ENCODE measurements around the gene TAS2R20. TPM values are rescaled to one million over a fixed set of nuclear protein-coding genes. Genes with fewer than 3 reads are reported as not detected.

TAS2R20 gene
- total RNA-seq, 3 donors from 2014 or later = 4.6 to 7.9 (median 5.6) TPM

DNA sequence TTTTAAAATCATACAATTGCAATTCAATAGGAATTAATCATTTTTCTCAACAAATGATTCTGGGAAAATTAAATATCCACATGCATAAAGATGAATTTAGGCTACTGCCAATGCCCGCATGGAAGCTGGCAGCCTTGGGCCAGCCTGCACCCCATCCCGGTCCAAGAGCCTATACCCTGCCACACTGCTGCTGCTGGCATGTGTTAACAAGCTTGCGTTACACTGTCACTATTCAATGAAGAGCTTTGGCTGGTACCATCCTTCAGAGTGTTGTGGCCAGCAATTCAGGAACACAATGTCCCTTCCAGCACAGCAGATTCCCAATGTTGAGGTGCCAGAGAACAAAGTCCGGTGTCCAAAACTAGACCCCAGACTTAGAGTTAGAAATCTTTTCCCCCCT lies 45.5 kb downstream of the TAS2R20 start:
- no peak for DNase-seq (ENCODE audit: low spot score in 2 of 2)
- no peak for TF ChIP-seq POLR2A (IDR thresholded peaks at IDR 0.05)
- TF ChIP-seq, protein P1, sequence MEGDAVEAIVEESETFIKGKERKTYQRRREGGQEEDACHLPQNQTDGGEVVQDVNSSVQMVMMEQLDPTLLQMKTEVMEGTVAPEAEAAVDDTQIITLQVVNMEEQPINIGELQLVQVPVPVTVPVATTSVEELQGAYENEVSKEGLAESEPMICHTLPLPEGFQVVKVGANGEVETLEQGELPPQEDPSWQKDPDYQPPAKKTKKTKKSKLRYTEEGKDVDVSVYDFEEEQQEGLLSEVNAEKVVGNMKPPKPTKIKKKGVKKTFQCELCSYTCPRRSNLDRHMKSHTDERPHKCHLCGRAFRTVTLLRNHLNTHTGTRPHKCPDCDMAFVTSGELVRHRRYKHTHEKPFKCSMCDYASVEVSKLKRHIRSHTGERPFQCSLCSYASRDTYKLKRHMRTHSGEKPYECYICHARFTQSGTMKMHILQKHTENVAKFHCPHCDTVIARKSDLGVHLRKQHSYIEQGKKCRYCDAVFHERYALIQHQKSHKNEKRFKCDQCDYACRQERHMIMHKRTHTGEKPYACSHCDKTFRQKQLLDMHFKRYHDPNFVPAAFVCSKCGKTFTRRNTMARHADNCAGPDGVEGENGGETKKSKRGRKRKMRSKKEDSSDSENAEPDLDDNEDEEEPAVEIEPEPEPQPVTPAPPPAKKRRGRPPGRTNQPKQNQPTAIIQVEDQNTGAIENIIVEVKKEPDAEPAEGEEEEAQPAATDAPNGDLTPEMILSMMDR (IDR thresholded peaks at IDR 0.05) = no peak
- no peak for TF ChIP-seq POLR2AphosphoS5 (IDR thresholded peaks at IDR 0.05)
- no peak overlapping the region for H3K4me3 ChIP-seq
- intact Hi-C loops (cut with DNase I; ENCODE audit: low total_unique reads) = no loop called here
- H3K27ac ChIP-seq = no peak overlapping the region
- H3K9me3 ChIP-seq = peaks cover 0 to 10% of the 10 kb centered on the region in 2 donors
- H3K4me1 ChIP-seq = no peaks in the 10 kb centered on the region
- no peaks in the 10 kb centered on the region for H3K36me3 ChIP-seq
- no peaks in the 10 kb centered on the region for H3K27me3 ChIP-seq

Other genes with a start within 250 kb of the TAS2R20 start
- not detected for gene TAS2R7, start 195.7 kb downstream of the TAS2R20 start, total RNA-seq
- under 1 TPM in 1 of 3 donors, not detected in 2; 0.48 TPM for gene TAS2R8, start 191.0 kb downstream of the TAS2R20 start, total RNA-seq
- gene TAS2R9, start 188.1 kb downstream of the TAS2R20 start, total RNA-seq = not detected
- 1 to 10 TPM; 1.3 to 1.6 (median 1.3) TPM for gene TAS2R10, start 171.9 kb downstream of the TAS2R20 start, total RNA-seq
- gene PRR4, start 148.8 kb downstream of the TAS2R20 start, total RNA-seq = 10 to 100 TPM in 1 of 3 donors, 1 to 10 TPM in 2; 2.4 to 18.0 (median 10.0) TPM
- 10 to 100 TPM; 30.9 to 72.6 (median 39.0) TPM for gene PRH1, start 114.0 kb downstream of the TAS2R20 start, total RNA-seq
- 1 to 10 TPM; 3.5 to 6.9 (median 5.9) TPM for gene TAS2R13, start 88.7 kb downstream of the TAS2R20 start, total RNA-seq
- gene PRH2, start 69.1 kb downstream of the TAS2R20 start, total RNA-seq = not detected
- 1 to 10 TPM; 3.7 to 8.8 (median 7.9) TPM for gene TAS2R14, start 59.0 kb downstream of the TAS2R20 start, total RNA-seq
- gene TAS2R50, start 11.4 kb downstream of the TAS2R20 start, total RNA-seq = 1 to 10 TPM; 4.0 to 6.2 (median 4.2) TPM
- 10 to 100 TPM in 2 of 3 donors, 1 to 10 TPM in 1; 4.2 to 10.5 (median 10.1) TPM for gene TAS2R19, start 24.3 kb upstream of the TAS2R20 start, total RNA-seq
- gene TAS2R31, start 33.1 kb upstream of the TAS2R20 start, total RNA-seq = 1 to 10 TPM; 6.1 to 8.2 (median 6.9) TPM
- gene TAS2R46, start 64.0 kb upstream of the TAS2R20 start, total RNA-seq = 1 to 10 TPM; 3.2 to 4.6 (median 3.2) TPM
- 1 to 10 TPM; 5.2 to 9.2 (median 6.1) TPM for gene TAS2R43, start 94.0 kb upstream of the TAS2R20 start, total RNA-seq
- gene TAS2R30, start 136.3 kb upstream of the TAS2R20 start, total RNA-seq = 10 to 100 TPM in 2 of 3 donors, 1 to 10 TPM in 1; 8.6 to 17.0 (median 11.1) TPM
- 1 to 10 TPM; 6.4 to 6.6 (median 6.4) TPM for gene SMIM10L1, start 172.9 kb upstream of the TAS2R20 start, total RNA-seq
- not detected for gene TAS2R42, start 188.6 kb upstream of the TAS2R20 start, total RNA-seq